Measurements from ENCODE around the gene BMPR2.
"Not testable (repeated sequence)": the region's sequence is repeated elsewhere in the genome, so short reads cannot be mapped to it uniquely, and the experiment has no call there.

Gene BMPR2

GRCh38 chr2:202575194-202575593 lies 199.1 kb downstream of the BMPR2 start:
- not testable (repeated sequence) for H3K9me3 ChIP-seq (ENCODE audit: control insufficient read depth, low read length); H2BK5ac ChIP-seq (ENCODE audit: low read depth, low read length, poor library complexity, severe bottlenecking); DNase-seq; H3K23ac ChIP-seq (ENCODE audit: low read length in 2 of 2); H3K4me1 ChIP-seq (ENCODE audit: control insufficient read depth, insufficient read depth, low read depth, low read length); H3K27ac ChIP-seq (ENCODE audit: low read length, poor library complexity, severe bottlenecking); H2BK120ac ChIP-seq (ENCODE audit: low read depth, low read length); H3K4me3 ChIP-seq (ENCODE audit: insufficient read depth in 1 of 2, low read depth in 1 of 2, low read length in 2 of 2); H4K8ac ChIP-seq (ENCODE audit: low read length); H2AK5ac ChIP-seq (ENCODE audit: low read length, severe bottlenecking); H3K18ac ChIP-seq (ENCODE audit: low read depth in 1 of 2, low read length in 2 of 2); H4K91ac ChIP-seq (ENCODE audit: low read length); H3K9ac ChIP-seq (ENCODE audit: low read length); H2BK12ac ChIP-seq (ENCODE audit: low read length in 2 of 2); H3K27me3 ChIP-seq (ENCODE audit: control insufficient read depth in 1 of 2, insufficient read depth in 1 of 2, low read length in 2 of 2); H3K4me2 ChIP-seq (ENCODE audit: low read length, poor library complexity, severe bottlenecking); H3K14ac ChIP-seq (ENCODE audit: low read length in 2 of 2); H3K79me1 ChIP-seq (replicated peaks; ENCODE audit: low read length, poor library complexity, severe bottlenecking); H3K36me3 ChIP-seq (ENCODE audit: control insufficient read depth in 1 of 2, insufficient read depth in 2 of 2, low read depth in 1 of 2, low read length in 2 of 2); H3K4ac ChIP-seq (ENCODE audit: low read depth in 1 of 2, low read length in 2 of 2); H2AFZ ChIP-seq (ENCODE audit: low read depth, low read length); H2BK15ac ChIP-seq (ENCODE audit: low read depth, poor library complexity, severe bottlenecking)
- 100% methylated on average over 5 of the region's 5 CpGs for WGBS

GRCh38 chr2:202577250-202578183 lies 201.4 kb downstream of the BMPR2 start:
- Histone ChIP-seq H3K9me3 (ENCODE audit: control insufficient read depth, low read length) (no peaks in the 10 kb centered on the region), H3K18ac (ENCODE audit: low read depth in 1 of 2, low read length in 2 of 2) (no peak overlapping the region), H2BK12ac (ENCODE audit: low read length in 2 of 2) (no peak overlapping the region), H3K23ac (ENCODE audit: low read length in 2 of 2) (no peak overlapping the region), H2AK5ac (ENCODE audit: low read length, severe bottlenecking) (no peak overlapping the region), H3K4me1 (ENCODE audit: control insufficient read depth, insufficient read depth, low read depth, low read length) (no peaks in the 10 kb centered on the region), H3K79me1 (replicated peaks; ENCODE audit: low read length, poor library complexity, severe bottlenecking) (no peaks in the 10 kb centered on the region), H3K27ac (ENCODE audit: low read length, poor library complexity, severe bottlenecking) (no peak overlapping the region), H3K9ac (ENCODE audit: low read length) (no peak overlapping the region), H2AFZ (ENCODE audit: low read depth, low read length) (no peak overlapping the region), H3K36me3 (ENCODE audit: control insufficient read depth in 1 of 2, insufficient read depth in 2 of 2, low read depth in 1 of 2, low read length in 2 of 2) (no peaks in the 10 kb centered on the region), H4K91ac (ENCODE audit: low read length) (no peak overlapping the region), H3K4ac (ENCODE audit: low read depth in 1 of 2, low read length in 2 of 2) (no peak overlapping the region), H3K27me3 (ENCODE audit: control insufficient read depth in 1 of 2, insufficient read depth in 1 of 2, low read length in 2 of 2) (no peaks in the 10 kb centered on the region), H4K8ac (ENCODE audit: low read length) (no peak overlapping the region), H2BK120ac (ENCODE audit: low read depth, low read length) (no peak overlapping the region), H3K14ac (ENCODE audit: low read length in 2 of 2) (no peak overlapping the region), H2BK5ac (ENCODE audit: low read depth, low read length, poor library complexity, severe bottlenecking) (no peak overlapping the region), H3K4me3 (ENCODE audit: insufficient read depth in 1 of 2, low read depth in 1 of 2, low read length in 2 of 2) (no peak overlapping the region), H3K4me2 (ENCODE audit: low read length, poor library complexity, severe bottlenecking) (no peak overlapping the region), H2BK15ac (ENCODE audit: low read depth, poor library complexity, severe bottlenecking) (no peak overlapping the region)
- WGBS: 93% methylated on average over 7 of the region's 10 CpGs
- DNase-seq: no peak

GRCh38 chr2:202582846-202583245 lies 206.7 kb downstream of the BMPR2 start:
- not testable (repeated sequence) for H3K4ac ChIP-seq (ENCODE audit: low read depth in 1 of 2, low read length in 2 of 2); H3K14ac ChIP-seq (ENCODE audit: low read length in 2 of 2); H3K4me3 ChIP-seq (ENCODE audit: insufficient read depth in 1 of 2, low read depth in 1 of 2, low read length in 2 of 2); H3K18ac ChIP-seq (ENCODE audit: low read depth in 1 of 2, low read length in 2 of 2); H3K4me2 ChIP-seq (ENCODE audit: low read length, poor library complexity, severe bottlenecking); H2BK12ac ChIP-seq (ENCODE audit: low read length in 2 of 2); H4K8ac ChIP-seq (ENCODE audit: low read length); H3K9ac ChIP-seq (ENCODE audit: low read length); H3K36me3 ChIP-seq (ENCODE audit: control insufficient read depth in 1 of 2, insufficient read depth in 2 of 2, low read depth in 1 of 2, low read length in 2 of 2); H2AK5ac ChIP-seq (ENCODE audit: low read length, severe bottlenecking); H2BK120ac ChIP-seq (ENCODE audit: low read depth, low read length); H3K9me3 ChIP-seq (ENCODE audit: control insufficient read depth, low read length); H2AFZ ChIP-seq (ENCODE audit: low read depth, low read length); H3K79me1 ChIP-seq (replicated peaks; ENCODE audit: low read length, poor library complexity, severe bottlenecking); H2BK5ac ChIP-seq (ENCODE audit: low read depth, low read length, poor library complexity, severe bottlenecking); H3K27me3 ChIP-seq (ENCODE audit: control insufficient read depth in 1 of 2, insufficient read depth in 1 of 2, low read length in 2 of 2); H3K4me1 ChIP-seq (ENCODE audit: control insufficient read depth, insufficient read depth, low read depth, low read length); H3K23ac ChIP-seq (ENCODE audit: low read length in 2 of 2); DNase-seq; H2BK15ac ChIP-seq (ENCODE audit: low read depth, poor library complexity, severe bottlenecking); H3K27ac ChIP-seq (ENCODE audit: low read length, poor library complexity, severe bottlenecking); H4K91ac ChIP-seq (ENCODE audit: low read length)
- 95% methylated on average over 6 of the region's 7 CpGs for WGBS

GRCh38 chr2:202583709-202584219 lies 207.6 kb downstream of the BMPR2 start:
- H3K27ac ChIP-seq (ENCODE audit: low read length, poor library complexity, severe bottlenecking): no peak overlapping the region

More at GRCh38 chr2:202583709-202584219, 207.6 kb downstream of the BMPR2 start:
- Histone ChIP-seq H2BK120ac (ENCODE audit: low read depth, low read length) (no peak overlapping the region), H2BK15ac (ENCODE audit: low read depth, poor library complexity, severe bottlenecking) (no peak overlapping the region), H3K9ac (ENCODE audit: low read length) (no peak overlapping the region), H3K36me3 (ENCODE audit: control insufficient read depth in 1 of 2, insufficient read depth in 2 of 2, low read depth in 1 of 2, low read length in 2 of 2) (no peaks in the 10 kb centered on the region), H3K18ac (ENCODE audit: low read depth in 1 of 2, low read length in 2 of 2) (no peak overlapping the region), H2AFZ (ENCODE audit: low read depth, low read length) (no peak overlapping the region), H4K91ac (ENCODE audit: low read length) (no peak overlapping the region), H2BK12ac (ENCODE audit: low read length in 2 of 2) (no peak overlapping the region), H3K4ac (ENCODE audit: low read depth in 1 of 2, low read length in 2 of 2) (no peak overlapping the region), H2AK5ac (ENCODE audit: low read length, severe bottlenecking) (no peak overlapping the region), H3K14ac (ENCODE audit: low read length in 2 of 2) (no peak overlapping the region), H3K27me3 (ENCODE audit: control insufficient read depth in 1 of 2, insufficient read depth in 1 of 2, low read length in 2 of 2) (no peaks in the 10 kb centered on the region), H3K4me3 (ENCODE audit: insufficient read depth in 1 of 2, low read depth in 1 of 2, low read length in 2 of 2) (no peak overlapping the region), H4K8ac (ENCODE audit: low read length) (no peak overlapping the region), H3K79me1 (replicated peaks; ENCODE audit: low read length, poor library complexity, severe bottlenecking) (no peaks in the 10 kb centered on the region), H3K23ac (ENCODE audit: low read length in 2 of 2) (no peak overlapping the region), H3K4me1 (ENCODE audit: control insufficient read depth, insufficient read depth, low read depth, low read length) (peaks cover 3% of the 10 kb centered on the region), H3K9me3 (ENCODE audit: control insufficient read depth, low read length) (no peaks in the 10 kb centered on the region), H3K4me2 (ENCODE audit: low read length, poor library complexity, severe bottlenecking) (no peak overlapping the region), H2BK5ac (ENCODE audit: low read depth, low read length, poor library complexity, severe bottlenecking) (no peak overlapping the region)
- 95% methylated on average over 2 of the region's 2 CpGs for WGBS
- no peak for DNase-seq

Measured in mesenchymal stem cell (in vitro differentiated cells and primary cell).